ENCODE measurements around the gene KRT33A. TPM values are rescaled to one million over a fixed set of nuclear protein-coding genes. Genes with fewer than 3 reads are reported as not detected.

The KRT33A gene
- total and polyA plus RNA-seq, 2 of the 8 experiments (the other 6 are each of a cell fraction or from before 2014, with no cell fraction given) = not detected

DNA sequence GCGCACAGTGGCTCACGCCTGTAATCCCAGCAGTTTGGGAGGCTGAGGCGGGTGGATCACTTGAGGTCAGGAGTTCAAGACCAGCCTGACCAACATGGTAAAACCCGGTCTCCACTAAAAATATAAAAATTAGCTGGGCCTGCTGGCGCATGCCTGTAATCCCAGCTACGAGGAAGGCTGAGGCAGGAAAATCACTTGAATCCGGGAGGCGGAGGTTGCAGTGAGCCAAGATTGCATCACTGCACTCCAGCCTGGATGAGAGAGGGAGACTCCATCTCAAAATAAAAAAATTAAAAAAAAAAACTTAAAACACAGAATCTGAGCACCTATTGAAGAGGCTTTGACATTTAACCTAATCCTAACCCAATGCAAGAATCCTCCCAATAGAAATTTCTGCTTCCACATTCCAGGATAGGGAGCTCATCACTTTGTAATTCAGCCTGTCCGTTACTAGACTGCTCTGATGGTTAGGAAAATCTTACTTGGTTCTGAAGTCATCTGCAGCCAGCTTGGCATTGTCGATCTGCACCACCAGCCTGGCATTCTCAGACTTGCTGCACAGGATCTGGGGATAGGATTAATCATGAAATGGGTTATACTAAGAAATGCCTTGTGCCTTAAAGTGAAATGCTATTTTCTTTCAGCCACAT, 16.9 kb upstream of the KRT33A start:
- H3K23ac ChIP-seq (ENCODE audit: insufficient read length) = no peak overlapping the region
- H3K4ac ChIP-seq (replicated peaks; ENCODE audit: insufficient read length, low read depth, low read length) = no peak overlapping the region
- no peak overlapping the region for H2AFZ ChIP-seq (ENCODE audit: low read length)
- no peak overlapping the region for H2BK12ac ChIP-seq (ENCODE audit: low read depth, low read length)
- H3K27me3 ChIP-seq (replicated peaks in 1 of 4; ENCODE audit: control insufficient read depth in 3 of 4, extremely low read depth in 1 of 4, insufficient read depth in 3 of 4, low read length in 3 of 4) = no peaks in the 10 kb centered on the region
- H3K27ac ChIP-seq (ENCODE audit: low read depth, low read length) = no peak overlapping the region
- no peak overlapping the region for H3K9ac ChIP-seq (replicated peaks in 1 of 4; ENCODE audit: extremely low read depth in 1 of 4, low read depth in 3 of 4, low read length in 3 of 4)
- no peak overlapping the region for H3K18ac ChIP-seq (ENCODE audit: extremely low read depth, low read length)
- H4K91ac ChIP-seq (replicated peaks; ENCODE audit: insufficient read length, low read length) = no peak overlapping the region
- no peaks in the 10 kb centered on the region for H3K4me1 ChIP-seq (replicated peaks in 1 of 4; ENCODE audit: control insufficient read depth in 3 of 4, insufficient read depth in 4 of 4, low read length in 3 of 4)
- H2BK5ac ChIP-seq (ENCODE audit: low read depth, low read length) = no peak overlapping the region
- no peak overlapping the region for H2BK120ac ChIP-seq (replicated peaks; ENCODE audit: low read depth, low read length)
- no peaks in the 10 kb centered on the region for H3K79me2 ChIP-seq (ENCODE audit: control insufficient read depth in 1 of 2, insufficient read depth in 2 of 2, low read length in 2 of 2)
- H2BK15ac ChIP-seq (ENCODE audit: low read length) = no peak overlapping the region
- H3K9me3 ChIP-seq (ENCODE audit: insufficient read depth in 2 of 2, low read depth in 1 of 2, low read length in 1 of 2) = no peaks in the 10 kb centered on the region
- no peak overlapping the region for H2BK20ac ChIP-seq (ENCODE audit: low read length)
- H3K14ac ChIP-seq (ENCODE audit: insufficient read length) = no peak overlapping the region
- H4K8ac ChIP-seq (ENCODE audit: extremely low read depth, insufficient read depth, low read length) = no peak overlapping the region
- ChIA-PET POLR2A (ENCODE audit: partially characterized antibody) (interaction anchor here (0.5 kb wide), 2 partner anchors 297 to 560 kb away, joined by 3 to 6 read pairs; no protein-coding TSS in a partner anchor), CTCF (ENCODE audit: partially characterized antibody) (interaction anchor here (0.6 to 1.0 kb wide), 2 partner anchors 18 to 509 kb away, joined by 3 read pairs; no protein-coding TSS in a partner anchor)
- H2AK5ac ChIP-seq (ENCODE audit: low read depth, low read length) = no peak overlapping the region
- H4K5ac ChIP-seq (ENCODE audit: insufficient read length, low read depth, low read length) = no peak overlapping the region
- FAIRE-seq (no peak), DNase-seq (ENCODE audit: low read depth in 1 of 2, low spot score in 2 of 2) (no peak)
- peaks cover 1% of the 10 kb centered on the region; the same call in 1 of the 2 replicates for H3K23me2 ChIP-seq (ENCODE audit: low read depth, low read length)
- no peaks in the 10 kb centered on the region for H4K20me1 ChIP-seq (replicated peaks in 1 of 2; ENCODE audit: control insufficient read depth in 1 of 2, insufficient read depth in 2 of 2, low read length in 2 of 2)
- no peak overlapping the region for H3K4me3 ChIP-seq (ENCODE audit: extremely low read depth in 1 of 4, insufficient read depth in 2 of 4, low read depth in 3 of 4, low read length in 4 of 4)
- H3K56ac ChIP-seq (replicated peaks; ENCODE audit: insufficient read length, low read depth, low read length) = no peak overlapping the region
- WGBS, 2 experiments (ENCODE audit: extremely low coverage in 1 of 2, insufficient coverage in 1 of 2, insufficient read length in 1 of 2, insufficient replicate concordance in 2 of 2, low coverage in 1 of 2, low lambda C conversion rate in 2 of 2, missing lambda C conversion rate in 1 of 2) = 89% methylated on average over 10 of the region's 10 CpGs; no CpG with 5 or more reads in 1 of the 2 experiments
- H3K79me1 ChIP-seq (ENCODE audit: low read depth, low read length) = no peaks in the 10 kb centered on the region
- H3K4me2 ChIP-seq (ENCODE audit: insufficient read depth in 1 of 2, low read depth in 2 of 2, low read length in 2 of 2) = no peak overlapping the region
- no peaks in the 10 kb centered on the region for H3K36me3 ChIP-seq (ENCODE audit: control insufficient read depth in 2 of 4, insufficient read depth in 4 of 4, low read length in 3 of 4)
- TF ChIP-seq FOSL1 (IDR thresholded peaks at IDR 0.05; ENCODE audit: insufficient read depth, low read depth, low read length) = no peak
- TF ChIP-seq RFX5 (IDR thresholded peaks at IDR 0.05; ENCODE audit: borderline replicate concordance, low read depth, low read length) = no peak
- TF ChIP-seq RXRA (IDR thresholded peaks at IDR 0.05; ENCODE audit: insufficient read depth, low read depth, low read length) = no peak
- TF ChIP-seq, protein P1, sequence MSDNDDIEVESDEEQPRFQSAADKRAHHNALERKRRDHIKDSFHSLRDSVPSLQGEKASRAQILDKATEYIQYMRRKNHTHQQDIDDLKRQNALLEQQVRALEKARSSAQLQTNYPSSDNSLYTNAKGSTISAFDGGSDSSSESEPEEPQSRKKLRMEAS (IDR thresholded peaks at IDR 0.05) = no peak
- no peak for TF ChIP-seq NRF1 (IDR thresholded peaks at IDR 0.05; ENCODE audit: low read depth, low read length)
- no peak for TF ChIP-seq JUN (IDR thresholded peaks at IDR 0.05; ENCODE audit: low read depth, low read length)
- TF ChIP-seq HDAC2 (IDR thresholded peaks at IDR 0.05; ENCODE audit: borderline replicate concordance in 1 of 2, low read depth in 2 of 2, low read length in 2 of 2) = no peak
- no peak for TF ChIP-seq GTF2F1 (IDR thresholded peaks at IDR 0.05; ENCODE audit: borderline replicate concordance, low read depth, low read length)
- no peak for TF ChIP-seq BRCA1 (IDR thresholded peaks at IDR 0.05; ENCODE audit: low read depth, low read length)
- no peak for TF ChIP-seq EP300 (IDR thresholded peaks at IDR 0.05; ENCODE audit: borderline replicate concordance in 1 of 2, low read depth in 2 of 2, low read length in 2 of 2)
- no peak for TF ChIP-seq YY1 (IDR thresholded peaks at IDR 0.05; ENCODE audit: low read depth, low read length)
- TF ChIP-seq POLR2A (IDR thresholded peaks at IDR 0.05; ENCODE audit: control extremely low read depth in 1 of 2, low read depth in 2 of 2, low read length in 2 of 2) = no peak
- TF ChIP-seq EZH2 (IDR thresholded peaks at IDR 0.05; ENCODE audit: low read depth, low read length, severe bottlenecking) = no peak

Data from H1 (cell line).